Ectodermal cell (in vitro differentiated cells): ENCODE measurements around the gene C10orf71.

Experiments
- H3K27ac ChIP-seq: 2 replicates; pipeline ENCODE4 v1.7.0; 2013; ENCODE audit warnings: mild to moderate bottlenecking, low read depth, low read length; ENCODE audit not compliant: insufficient read depth, poor library complexity, severe bottlenecking
- H3K27me3 ChIP-seq: 2 replicates; pipeline ENCODE4 v1.7.0; 2013; ENCODE audit warnings: mild to moderate bottlenecking, low read length; ENCODE audit not compliant: insufficient read depth, control insufficient read depth, poor library complexity, severe bottlenecking
- H3K36me3 ChIP-seq: one replicate; pipeline ENCODE4 v1.7.0; 2013; ENCODE audit warnings: low read length; ENCODE audit not compliant: control insufficient read depth, insufficient read depth
- H3K4me1 ChIP-seq: one replicate; pipeline ENCODE4 v1.7.0; 2013; ENCODE audit warnings: low read length; ENCODE audit not compliant: control insufficient read depth, insufficient read depth
- H3K4me3 ChIP-seq: 2 replicates; pipeline ENCODE4 v1.7.0; 2013; ENCODE audit warnings: low read depth, low read length, control low read depth; ENCODE audit not compliant: insufficient read depth
- H3K9me3 ChIP-seq: 2 replicates; pipeline ENCODE4 v1.7.0; 2013; ENCODE audit warnings: mild to moderate bottlenecking, low read length, moderate library complexity; ENCODE audit not compliant: control insufficient read depth
- WGBS, 2 experiments: methylation state at CpG; one replicate each; pipeline ENCODE4 v1.1.7; 2013; ENCODE audit warnings: missing lambda C conversion rate in 2 of 2; 5-methylcytosine and 5-hydroxymethylcytosine counted together

C10orf71 gene

DNA sequence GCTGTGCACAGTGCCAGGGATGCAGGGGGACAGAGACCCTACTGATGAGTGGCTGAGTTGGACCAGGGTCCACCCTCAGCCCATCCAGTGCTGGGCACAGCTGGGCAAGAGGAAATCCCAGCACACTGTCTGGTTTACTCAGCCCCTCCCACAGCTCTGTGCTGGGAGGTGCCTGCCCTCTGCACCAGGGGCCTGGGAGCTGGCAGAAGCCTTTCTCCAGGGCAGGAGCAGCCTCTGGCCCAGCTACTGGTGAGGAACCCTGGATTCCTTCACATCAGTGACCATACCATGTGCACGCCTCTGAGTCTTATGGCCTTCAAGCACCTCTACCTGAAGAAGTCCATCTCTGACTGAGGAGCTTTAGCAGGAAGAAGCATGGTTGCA is 25.9 kb upstream of the C10orf71 start:
- H3K4me3 ChIP-seq: no peak overlapping the region
- no peaks in the 10 kb centered on the region for H3K36me3 ChIP-seq
- no peak overlapping the region for H3K27ac ChIP-seq
- H3K27me3 ChIP-seq: no peaks in the 10 kb centered on the region
- H3K4me1 ChIP-seq: no peaks in the 10 kb centered on the region
- 94 to 97% methylated on average over 1 of the region's 1 CpG for WGBS, 2 experiments
- H3K9me3 ChIP-seq: no peaks in the 10 kb centered on the region

DNA sequence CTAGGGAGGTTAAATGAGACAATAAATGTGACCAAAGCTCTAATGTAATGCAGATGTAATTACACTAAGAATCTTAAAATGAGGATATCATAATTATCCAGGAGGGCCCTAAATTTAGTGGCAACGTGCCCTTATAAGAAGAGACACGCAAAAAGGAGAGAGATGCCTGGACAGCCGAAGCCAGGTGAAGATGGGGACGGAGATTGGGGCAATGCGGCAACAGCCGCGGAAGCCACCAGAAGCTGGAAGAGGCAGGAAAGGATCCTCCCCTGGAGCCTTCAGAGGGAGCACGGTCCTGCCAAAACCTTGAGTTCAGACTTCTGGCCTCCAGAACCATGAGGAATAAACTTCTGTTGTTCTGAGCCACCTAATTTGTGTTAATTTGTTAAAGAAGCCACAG is 25.3 kb upstream of the C10orf71 start:
- H3K4me3 ChIP-seq: no peak overlapping the region
- no peaks in the 10 kb centered on the region for H3K9me3 ChIP-seq
- 92 to 95% methylated on average over 8 of the region's 8 CpGs for WGBS, 2 experiments
- H3K4me1 ChIP-seq: no peaks in the 10 kb centered on the region
- H3K27me3 ChIP-seq: no peaks in the 10 kb centered on the region
- no peak overlapping the region for H3K27ac ChIP-seq
- H3K36me3 ChIP-seq: no peaks in the 10 kb centered on the region

DNA sequence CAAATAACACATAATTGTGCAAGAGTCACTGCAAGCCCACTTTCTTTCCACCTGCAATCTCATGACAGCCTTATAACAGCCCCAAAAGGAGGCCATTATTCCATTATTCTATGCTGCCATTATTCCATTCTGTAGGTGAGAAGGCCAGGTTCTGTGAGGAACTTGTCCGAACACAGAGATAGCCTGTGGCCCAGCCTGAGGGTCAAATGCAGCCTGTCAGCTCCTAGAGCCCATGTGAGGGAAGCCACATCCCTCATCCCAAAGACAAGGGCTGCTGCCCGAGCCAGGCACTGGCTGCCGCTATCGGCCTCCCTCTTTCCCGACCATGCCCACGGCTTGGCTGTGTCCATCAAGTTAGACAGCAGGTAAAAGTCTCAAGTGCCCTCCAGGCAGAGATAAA is 24.1 kb upstream of the C10orf71 start:
- no peak overlapping the region for H3K27ac ChIP-seq
- no peaks in the 10 kb centered on the region for H3K36me3 ChIP-seq
- WGBS, 2 experiments: 79% methylated on average over 6 of the region's 6 CpGs
- no peaks in the 10 kb centered on the region for H3K27me3 ChIP-seq
- H3K9me3 ChIP-seq: no peaks in the 10 kb centered on the region
- no peak overlapping the region for H3K4me3 ChIP-seq
- peaks cover 10% of the 10 kb centered on the region for H3K4me1 ChIP-seq

DNA sequence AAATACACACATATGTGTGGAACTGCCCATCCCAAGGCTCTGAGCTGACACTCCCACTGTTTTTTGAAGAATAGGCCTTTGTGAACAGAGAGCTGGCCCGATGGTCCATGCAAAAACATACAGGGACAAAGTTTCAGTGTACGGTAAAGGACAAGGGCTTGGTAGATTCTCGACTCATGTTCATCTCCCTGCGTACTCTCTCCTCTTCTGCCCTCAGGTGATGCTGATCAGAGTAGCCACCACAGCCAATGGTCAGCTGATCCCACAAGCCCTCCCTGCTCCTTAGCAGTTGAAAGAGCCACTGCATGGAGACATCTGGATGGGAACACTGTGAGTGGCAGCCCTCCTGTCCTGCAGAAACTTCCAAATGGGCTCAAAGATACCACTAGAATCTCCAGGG is 23.1 kb upstream of the C10orf71 start:
- WGBS, 2 experiments: 93 to 94% methylated on average over 4 of the region's 4 CpGs
- no peaks in the 10 kb centered on the region for H3K36me3 ChIP-seq

DNA sequence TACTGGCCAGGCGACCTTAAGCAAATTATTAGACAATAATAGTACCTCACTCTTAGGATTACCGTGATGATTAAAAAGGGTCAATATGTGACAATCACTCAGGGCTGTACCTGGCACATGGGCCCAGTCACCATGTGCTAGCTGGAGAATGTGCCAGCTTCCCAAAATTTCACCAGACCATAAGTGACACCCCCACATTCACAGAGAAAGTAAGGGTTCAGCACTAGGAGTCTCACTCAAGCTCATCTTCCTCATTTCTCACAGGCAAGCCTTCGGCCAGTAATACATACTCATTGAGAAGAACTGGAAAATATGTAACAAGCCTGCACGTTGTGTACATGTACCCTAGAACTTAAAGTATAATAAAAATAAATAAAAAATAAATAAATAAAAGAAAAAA is 22.4 kb upstream of the C10orf71 start:
- Histone ChIP-seq H3K9me3 (no peaks in the 10 kb centered on the region), H3K4me1 (peaks cover 10% of the 10 kb centered on the region), H3K27ac (no peak overlapping the region), H3K4me3 (no peak overlapping the region), H3K27me3 (no peaks in the 10 kb centered on the region), H3K36me3 (no peaks in the 10 kb centered on the region)
- 95% methylated on average over 3 of the region's 4 CpGs for WGBS, 2 experiments

More for the DNA sequence above, 23.1 kb upstream of the C10orf71 start:
- Histone ChIP-seq H3K27me3 (no peaks in the 10 kb centered on the region), H3K4me1 (peaks cover 10% of the 10 kb centered on the region), H3K9me3 (no peaks in the 10 kb centered on the region), H3K4me3 (no peak overlapping the region), H3K27ac (no peak overlapping the region)

DNA sequence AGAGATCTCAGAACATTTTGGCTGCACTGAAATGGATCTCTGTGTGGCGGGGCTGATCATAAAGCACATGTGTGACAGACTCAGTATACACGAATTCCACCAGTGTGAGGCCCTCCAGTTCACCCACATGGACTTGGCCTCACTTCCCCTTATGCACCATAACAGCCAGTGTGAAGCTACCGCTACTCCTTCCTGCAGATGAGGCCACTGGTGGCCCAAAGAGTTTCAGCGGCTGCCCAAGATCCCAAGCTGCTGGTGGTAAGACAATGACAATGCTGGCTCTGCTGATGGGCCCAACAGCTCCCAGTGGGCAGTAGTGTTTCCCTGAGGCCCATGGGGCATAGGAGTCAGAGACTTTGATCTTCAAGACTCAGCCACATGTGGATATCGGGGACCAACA is 21.0 kb upstream of the C10orf71 start:
- H3K4me1 ChIP-seq: peaks cover 10% of the 10 kb centered on the region
- WGBS, 2 experiments: 90 to 92% methylated on average over 4 to 5 of the region's 5 CpGs
- no peak overlapping the region for H3K4me3 ChIP-seq
- H3K27ac ChIP-seq: no peak overlapping the region
- H3K9me3 ChIP-seq: no peaks in the 10 kb centered on the region
- H3K27me3 ChIP-seq: no peaks in the 10 kb centered on the region
- no peaks in the 10 kb centered on the region for H3K36me3 ChIP-seq

DNA sequence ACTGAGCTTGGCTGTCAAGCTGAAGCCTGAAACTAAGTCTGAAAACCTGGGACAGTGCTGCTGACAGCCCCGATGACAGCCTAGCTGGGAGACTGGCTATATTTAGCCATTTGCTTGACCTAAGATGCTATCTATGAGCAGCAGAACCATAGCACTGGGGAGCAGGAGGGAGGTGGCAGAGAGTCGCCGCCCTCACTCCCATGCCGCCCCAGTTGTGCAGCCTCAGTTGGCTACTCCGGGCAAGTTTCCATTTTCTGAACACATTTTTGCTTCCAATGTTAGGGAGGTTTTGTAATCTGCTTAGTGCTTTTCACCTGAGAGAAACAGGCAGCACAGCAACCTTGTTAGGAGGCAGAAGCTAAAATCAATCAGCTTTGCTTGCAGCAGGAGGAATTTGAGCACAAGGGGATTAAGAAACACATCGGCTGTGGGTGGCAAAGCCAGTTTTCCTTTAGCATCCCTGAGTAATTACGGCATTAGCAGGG is 20.4 kb upstream of the C10orf71 start:
- Histone ChIP-seq H3K27ac (no peak overlapping the region), H3K4me3 (no peak overlapping the region), H3K4me1 (peaks cover 10% of the 10 kb centered on the region), H3K36me3 (no peaks in the 10 kb centered on the region), H3K9me3 (no peaks in the 10 kb centered on the region), H3K27me3 (no peaks in the 10 kb centered on the region)
- 40 to 47% methylated on average over 7 of the region's 7 CpGs for WGBS, 2 experiments

DNA sequence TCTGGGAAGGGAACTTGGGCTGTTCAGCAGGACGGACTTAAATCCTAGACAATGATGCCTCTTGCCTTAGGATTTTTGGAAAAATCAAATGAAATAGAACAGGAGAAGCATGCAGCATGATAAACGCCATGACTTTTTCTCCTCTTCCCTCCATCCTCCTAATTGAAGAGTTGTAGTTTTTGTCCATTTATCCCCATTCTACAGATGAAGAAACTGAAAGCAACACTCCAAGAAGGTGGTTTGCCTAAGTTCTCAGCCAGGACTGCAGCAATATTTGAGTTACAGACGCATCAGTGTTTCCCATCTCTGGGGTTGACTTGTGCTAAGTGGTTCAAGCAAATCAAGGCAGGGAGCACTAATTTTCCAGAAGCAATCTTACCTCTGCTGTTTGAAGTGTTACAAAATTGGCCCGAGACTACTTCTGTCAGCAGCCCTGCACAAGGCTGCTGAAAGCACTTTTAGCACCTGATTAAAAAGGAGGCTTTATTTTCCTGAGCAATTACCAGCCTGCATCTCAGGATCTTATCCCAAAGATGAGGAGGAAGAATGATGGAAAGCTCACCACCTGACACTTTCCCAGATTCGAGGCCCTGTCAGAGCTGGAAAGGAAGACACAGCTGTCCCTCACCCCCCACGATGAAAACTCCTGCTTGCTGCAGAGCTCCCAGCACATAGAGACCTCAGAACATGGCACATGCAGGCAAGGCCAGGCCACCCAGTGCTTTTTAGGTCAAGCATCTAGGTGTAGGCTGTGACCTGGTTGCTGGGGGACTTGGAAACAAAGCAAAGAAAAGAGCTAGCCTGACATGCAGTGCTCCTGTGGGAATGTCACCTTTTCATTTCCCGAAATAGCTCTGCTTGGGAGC is 19.7 kb upstream of the C10orf71 start:
- no peaks in the 10 kb centered on the region for H3K36me3 ChIP-seq
- H3K4me1 ChIP-seq: peaks cover 10% of the 10 kb centered on the region
- WGBS, 2 experiments: 81 to 82% methylated on average over 7 of the region's 7 CpGs
- H3K4me3 ChIP-seq: no peak overlapping the region
- no peak overlapping the region for H3K27ac ChIP-seq
- no peaks in the 10 kb centered on the region for H3K9me3 ChIP-seq
- H3K27me3 ChIP-seq: no peaks in the 10 kb centered on the region

DNA sequence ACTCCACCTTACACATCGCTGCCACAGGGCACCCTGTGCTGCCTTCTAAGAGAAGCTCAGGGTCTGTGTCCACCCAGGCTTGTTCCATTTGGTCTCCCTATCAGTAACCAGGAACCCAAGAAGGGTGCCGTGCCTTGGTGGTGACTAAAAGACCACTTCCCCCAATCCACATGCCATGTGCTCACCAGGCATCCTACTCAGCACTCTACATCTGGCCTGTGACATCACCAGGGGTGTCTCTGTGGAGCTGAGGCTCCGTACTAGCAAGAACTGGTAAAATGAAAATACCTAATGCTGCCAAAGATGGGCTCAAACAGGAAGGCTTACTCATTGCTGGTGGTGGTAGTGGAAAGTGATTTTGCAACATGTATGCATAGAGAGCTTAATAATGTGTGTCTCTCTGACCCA is 19.0 kb upstream of the C10orf71 start:
- H3K9me3 ChIP-seq: no peaks in the 10 kb centered on the region
- 87 to 95% methylated on average over 3 of the region's 3 CpGs for WGBS, 2 experiments
- H3K36me3 ChIP-seq: no peaks in the 10 kb centered on the region
- no peak overlapping the region for H3K4me3 ChIP-seq
- H3K4me1 ChIP-seq: peaks cover 10% of the 10 kb centered on the region
- H3K27ac ChIP-seq: no peak overlapping the region
- no peaks in the 10 kb centered on the region for H3K27me3 ChIP-seq

DNA sequence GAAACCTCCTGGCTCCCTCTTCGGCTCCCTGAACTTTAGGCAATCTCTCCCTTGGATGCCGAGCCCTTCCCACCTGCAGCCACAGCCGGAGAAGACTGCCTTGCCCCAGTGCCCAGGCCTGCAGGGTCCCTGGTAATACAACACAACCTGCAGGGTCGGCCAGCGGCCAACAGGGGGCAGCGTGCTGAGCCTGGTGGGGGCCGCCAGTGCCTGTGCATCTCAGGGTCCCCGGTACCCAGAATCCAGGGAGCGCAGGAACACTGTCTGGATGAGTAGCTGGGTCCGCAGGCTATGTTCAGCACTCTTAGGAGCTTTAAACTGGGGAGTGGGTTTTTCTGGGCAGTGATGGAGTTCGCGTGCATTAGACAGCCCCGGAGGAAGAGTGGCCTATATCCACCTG is 17.5 kb upstream of the C10orf71 start:
- Histone ChIP-seq H3K36me3 (no peaks in the 10 kb centered on the region), H3K9me3 (no peaks in the 10 kb centered on the region), H3K27ac (no peak overlapping the region), H3K4me3 (no peak overlapping the region), H3K4me1 (peaks cover 10% of the 10 kb centered on the region), H3K27me3 (no peaks in the 10 kb centered on the region)
- 65 to 67% methylated on average over 13 of the region's 13 CpGs for WGBS, 2 experiments
